Esophagus (tissue), 2 donors: Measurements from ENCODE around the gene ZNF771. TPM values are rescaled to one million over a fixed set of nuclear protein-coding genes. Genes with fewer than 3 reads are reported as not detected.
"Not testable (repeated sequence)": the region's sequence is repeated elsewhere in the genome, so short reads cannot be mapped to it uniquely, and the experiment has no call there.

Experiments
- H3K27ac ChIP-seq, 2 donors: one replicate each; pipeline ENCODE4 v1.5.1; 2013; ENCODE audit warnings: low read depth in 2 of 2, mild to moderate bottlenecking in 2 of 2, inconsistent platforms in 1 of 2, low read length in 1 of 2, moderate library complexity in 1 of 2
- H3K27me3 ChIP-seq, 2 donors: one replicate each; pipeline ENCODE4 v1.6.1; 2013; ENCODE audit warnings: low read length in 2 of 2, control low read depth in 1 of 2, mild to moderate bottlenecking in 1 of 2; ENCODE audit not compliant: insufficient read depth in 2 of 2, control insufficient read depth in 1 of 2
- H3K36me3 ChIP-seq, 2 donors: one replicate each; pipeline ENCODE4 v1.6.1; 2013; ENCODE audit warnings: low read length in 1 of 2; ENCODE audit not compliant: control insufficient read depth in 2 of 2, insufficient read depth in 2 of 2
- H3K4me1 ChIP-seq, 2 donors: one replicate each; pipeline ENCODE4 v1.6.1; 2013; ENCODE audit warnings: low read length in 1 of 2; ENCODE audit not compliant: control insufficient read depth in 2 of 2, insufficient read depth in 2 of 2
- H3K4me3 ChIP-seq, 2 donors: one replicate each; pipeline ENCODE4 v1.5.1; 2013; ENCODE audit warnings: low read length in 2 of 2, mild to moderate bottlenecking in 2 of 2, low read depth in 1 of 2, moderate library complexity in 1 of 2
- H3K9me3 ChIP-seq, 2 donors: one replicate each; pipeline ENCODE4 v1.6.1; 2013; ENCODE audit warnings: mild to moderate bottlenecking in 2 of 2, low read depth in 1 of 2, low read length in 1 of 2, moderate library complexity in 1 of 2; ENCODE audit not compliant: control insufficient read depth in 2 of 2, insufficient read depth in 1 of 2
- WGBS, 2 donors: extraction: QIAGEN DNeasy Blood & Tissue Kit; methylation state at CpG; one replicate each; pipeline ENCODE4 v1.1.7; 2013; 5-methylcytosine and 5-hydroxymethylcytosine counted together
- polyA plus RNA-seq, 2 donors: library from polyadenylated mRNA; stranded (reverse); fragments of 200-250 nt; gene quantifications; one replicate each; pipeline ENCODE4 v1.2.3, GENCODE V29; 2013
- donor health status: healthy with polysubstance abuse.
- donor health status: Bipolar disorder and iron deficiency.

The ZNF771 gene
- polyA plus RNA-seq, 2 donors = 2.2 to 4.7 TPM

GRCh38 chr16:30458561-30459394, 51.4 kb downstream of the ZNF771 start:
- Histone ChIP-seq H3K4me1 (no peaks in the 10 kb centered on the region), H3K27me3 (no peaks in the 10 kb centered on the region), H3K9me3 (no peaks in the 10 kb centered on the region), H3K27ac (no peak overlapping the region), H3K36me3 (no peaks in the 10 kb centered on the region), H3K4me3 (no peak overlapping the region)
- 70 to 74% methylated on average over 22 of the region's 22 CpGs for WGBS, 2 donors

GRCh38 chr16:30459456-30459855, 52.0 kb downstream of the ZNF771 start:
- no peak overlapping the region for H3K27ac ChIP-seq
- no peaks in the 10 kb centered on the region for H3K4me1 ChIP-seq
- WGBS, 2 donors = 83 to 87% methylated on average over 11 of the region's 11 CpGs
- no peak overlapping the region for H3K4me3 ChIP-seq
- no peaks in the 10 kb centered on the region for H3K36me3 ChIP-seq
- no peaks in the 10 kb centered on the region for H3K9me3 ChIP-seq
- H3K27me3 ChIP-seq = no peaks in the 10 kb centered on the region

GRCh38 chr16:30461426-30461825, 54.0 kb downstream of the ZNF771 start:
- not testable (repeated sequence) for H3K27me3 ChIP-seq

GRCh38 chr16:30464078-30464477, 56.7 kb downstream of the ZNF771 start:
- no peak overlapping the region for H3K27ac ChIP-seq
- H3K4me1 ChIP-seq = no peaks in the 10 kb centered on the region
- no peak overlapping the region for H3K4me3 ChIP-seq
- H3K36me3 ChIP-seq = no peaks in the 10 kb centered on the region
- no peaks in the 10 kb centered on the region for H3K27me3 ChIP-seq
- 91 to 92% methylated on average over 7 of the region's 7 CpGs for WGBS, 2 donors
- H3K9me3 ChIP-seq = no peaks in the 10 kb centered on the region

More at GRCh38 chr16:30461426-30461825, 54.0 kb downstream of the ZNF771 start:
- not testable (repeated sequence) for H3K4me1 ChIP-seq, H3K36me3 ChIP-seq, H3K27ac ChIP-seq, H3K9me3 ChIP-seq, H3K4me3 ChIP-seq
- WGBS, 2 donors = 86 to 89% methylated on average over 5 of the region's 5 CpGs

Other genes starting within 250 kb of the ZNF771 start
- 10 to 100 TPM; 18.0 to 18.4 TPM for gene CORO1A, start 224.0 kb upstream of the ZNF771 start, polyA plus RNA-seq
- 100 to 1,000 TPM; 195 to 283 TPM for gene BOLA2B, start 213.9 kb upstream of the ZNF771 start, polyA plus RNA-seq
- 10 to 100 TPM; 44.9 to 48.2 TPM for gene SLX1A, start 213.7 kb upstream of the ZNF771 start, polyA plus RNA-seq
- 10 to 100 TPM; 10.0 to 39.0 TPM for gene SULT1A3, start 208.4 kb upstream of the ZNF771 start, polyA plus RNA-seq
- gene NPIPB13, start 159.1 kb upstream of the ZNF771 start, polyA plus RNA-seq = 1 to 10 TPM; 2.6 to 7.4 TPM
- 10 to 100 TPM; 25.2 to 34.3 TPM for gene CD2BP2, start 52.3 kb upstream of the ZNF771 start, polyA plus RNA-seq
- 10 to 100 TPM; 19.8 to 27.5 TPM for gene TBC1D10B, start 37.1 kb upstream of the ZNF771 start, polyA plus RNA-seq
- gene MYL11, start 32.8 kb upstream of the ZNF771 start, polyA plus RNA-seq = 1 to 10 TPM; 1.3 to 2.1 TPM
- gene SEPTIN1, start 25.0 kb upstream of the ZNF771 start, polyA plus RNA-seq = 1 to 10 TPM; 3.5 to 6.8 TPM
- gene ZNF48, start 12.2 kb upstream of the ZNF771 start, polyA plus RNA-seq = 1 to 10 TPM; 1.4 to 2.6 TPM
- 10 to 100 TPM in 1 of 2 donors, 1 to 10 TPM in 1; 9.5 to 32.6 TPM for gene DCTPP1, start 22.4 kb downstream of the ZNF771 start, polyA plus RNA-seq
- 10 to 100 TPM; 11.8 to 21.5 TPM for gene SEPHS2, start 38.3 kb downstream of the ZNF771 start, polyA plus RNA-seq
- gene ITGAL, start 65.1 kb downstream of the ZNF771 start, polyA plus RNA-seq = 1 to 10 TPM; 2.2 to 2.5 TPM
- gene ZNF768, start 119.0 kb downstream of the ZNF771 start, polyA plus RNA-seq = 10 to 100 TPM; 15.2 to 29.4 TPM
- gene ZNF747, start 127.3 kb downstream of the ZNF771 start, polyA plus RNA-seq = 1 to 10 TPM; 4.4 to 4.5 TPM
- 1 to 10 TPM; 2.7 to 3.1 TPM for gene ZNF764, start 150.8 kb downstream of the ZNF771 start, polyA plus RNA-seq
- gene ZNF688, start 164.1 kb downstream of the ZNF771 start, polyA plus RNA-seq = 10 to 100 TPM in 1 of 2 donors, 1 to 10 TPM in 1; 8.4 to 16.3 TPM
- gene ZNF785, start 178.1 kb downstream of the ZNF771 start, polyA plus RNA-seq = 1 to 10 TPM; 3.2 to 5.9 TPM
- 1 to 10 TPM; 1.3 to 2.0 TPM for gene ZNF689, start 202.8 kb downstream of the ZNF771 start, polyA plus RNA-seq
- 10 to 100 TPM; 26.8 to 51.8 TPM for gene PRR14, start 243.4 kb downstream of the ZNF771 start, polyA plus RNA-seq